HepG2 (cell line): ENCODE measurements around the gene ACAT2. TPM values are rescaled to one million over a fixed set of nuclear protein-coding genes. Genes with fewer than 3 reads are reported as not detected.

Source experiments
- BHLHE40 ChIP-seq: IDR thresholded peaks from 2 replicates; pipeline ENCODE4 v1.6.1; 2011; ENCODE audit warnings: low read length, improper control_type of control experiment
- CHD2 ChIP-seq: IDR thresholded peaks from 2 replicates; pipeline ENCODE4 v1.6.1; 2011; ENCODE audit warnings: low read depth, low read length, improper control_type of control experiment
- FOXO1 ChIP-seq: sonication (generic); formaldehyde crosslinking; IDR thresholded peaks from 2 replicates; pipeline ENCODE4 v1.4.0; 2020; ENCODE audit warnings: missing genetic modification reagents
- HMG20A ChIP-seq: IDR thresholded peaks from 2 replicates; pipeline ENCODE4 v1.6.1; 2016; ENCODE audit warnings: borderline replicate concordance
- HNRNPLL ChIP-seq: fragments of 200-400 bp; formaldehyde crosslinking; IDR thresholded peaks from 2 replicates; pipeline ENCODE4 v1.6.1; 2017; ENCODE audit warnings: mild to moderate bottlenecking, low read depth, low read length; ENCODE audit not compliant: poor library complexity, severe bottlenecking
- ISL2 ChIP-seq: sonication (generic); formaldehyde crosslinking; IDR thresholded peaks from 2 replicates; pipeline ENCODE4 v1.5.0; 2020; ENCODE audit warnings: missing genetic modification reagents
- KIAA2018 ChIP-seq: sonication (generic); formaldehyde crosslinking; IDR thresholded peaks from 2 replicates; pipeline ENCODE4 v1.5.0; 2020; ENCODE audit warnings: mild to moderate bottlenecking, missing genetic modification reagents, borderline replicate concordance
- MATR3 ChIP-seq: sonication (generic); formaldehyde crosslinking; IDR thresholded peaks from 2 replicates; pipeline ENCODE4 v1.4.0; 2020; ENCODE audit warnings: missing genetic modification reagents
- MAZ ChIP-seq, 2 experiments: sonication (generic) in 1 of 2; formaldehyde crosslinking in 1 of 2; IDR thresholded peaks; 2 replicates each; pipeline versions ENCODE4 v1.5.0 to v1.6.1; 2012 to 2020; ENCODE audit warnings: low read depth in 2 of 2, mild to moderate bottlenecking in 2 of 2, borderline replicate concordance in 1 of 2, improper control_type of control experiment in 1 of 2, low read length in 1 of 2, missing genetic modification reagents in 1 of 2, moderate library complexity in 1 of 2
- MED1 ChIP-seq: sonication (generic); formaldehyde crosslinking; IDR thresholded peaks from 2 replicates; pipeline ENCODE4 v1.4.0; 2020; ENCODE audit warnings: missing genetic modification reagents
- NR0B2 ChIP-seq: sonication (generic); formaldehyde crosslinking; IDR thresholded peaks from 2 replicates; pipeline ENCODE4 v1.4.0; 2020; ENCODE audit warnings: mild to moderate bottlenecking, missing genetic modification reagents
- PATZ1 ChIP-seq: sonication (generic); formaldehyde crosslinking; IDR thresholded peaks from 2 replicates; pipeline ENCODE4 v1.4.0; 2020; ENCODE audit warnings: missing genetic modification reagents
- POLR2A ChIP-seq, 2 experiments: IDR thresholded peaks; 2 replicates each; pipeline ENCODE4 v1.6.1; 2011; ENCODE audit warnings: low read depth in 2 of 2, low read length in 2 of 2, mild to moderate bottlenecking in 1 of 2, moderate library complexity in 1 of 2; ENCODE audit not compliant: insufficient read depth in 1 of 2
- ZFP82 ChIP-seq: sonication (generic); formaldehyde crosslinking; IDR thresholded peaks from 2 replicates; pipeline ENCODE4 v1.5.1; 2020; ENCODE audit warnings: mild to moderate bottlenecking, missing genetic modification reagents, borderline replicate concordance
- ZNF274 ChIP-seq: sonication (generic); formaldehyde crosslinking; IDR thresholded peaks from 2 replicates; pipeline ENCODE4 v1.5.1; 2020; ENCODE audit warnings: mild to moderate bottlenecking, missing genetic modification reagents
- ZNF513 ChIP-seq: sonication (generic); formaldehyde crosslinking; conservative IDR thresholded peaks from 2 replicates; pipeline ENCODE4 v1.5.0; 2020; ENCODE audit warnings: missing genetic modification reagents
- ZNF556 ChIP-seq: sonication (generic); formaldehyde crosslinking; IDR thresholded peaks from 2 replicates; pipeline ENCODE4 v1.4.0; 2020; ENCODE audit warnings: mild to moderate bottlenecking, missing genetic modification reagents, borderline replicate concordance
- ZNF781 ChIP-seq: sonication (generic); formaldehyde crosslinking; IDR thresholded peaks from 2 replicates; pipeline ENCODE4 v1.5.1; 2020; ENCODE audit warnings: borderline replicate concordance, mild to moderate bottlenecking, missing genetic modification reagents; ENCODE audit errors: not compliant biosample characterization
- polyA plus RNA-seq, 8 experiments: library from polyadenylated mRNA; depleted of rRNA in 3 of 8; stranded (reverse) in 7 of 8; unstranded in 1 of 8; fragments of >200 nt; fragmentation: Illumina TruSeq in 4 of 8; extraction: Trizol in 4 of 8; gene quantifications; 2 replicates each; pipeline versions ENCODE4 v1.2.1 to v1.2.3, GENCODE V29; 2011 to 2016; ENCODE audit warnings: low read depth in 4 of 8, missing spikeins in 1 of 8, mixed read lengths in 1 of 8; ENCODE audit not compliant: insufficient read depth in 1 of 8
- total RNA-seq, 5 experiments: library from RNA; depleted of rRNA; stranded (reverse); fragments of >200 nt; fragmentation: Illumina TruSeq; extraction: Trizol; gene quantifications; 2 replicates each; pipeline ENCODE4 v1.2.3, GENCODE V29; 2016; ENCODE audit warnings: low read depth in 1 of 5

The ACAT2 gene
- total and polyA plus RNA-seq, 2 of the 13 experiments (the other 11 are each of a cell fraction or from before 2014, with no cell fraction given) = 121 to 534 TPM

- 0 out of 2 replicates have a peak, but pooled peaks have one; percentile 74 for TF ChIP-seq KIAA2018 (CRISPR knock-in tag)
- TF ChIP-seq MAZ (IDR thresholded peaks at IDR 0.05; ENCODE audit: borderline replicate concordance, low read depth, low read length) = no peak
- TF ChIP-seq MAZ (CRISPR knock-in tag; IDR thresholded peaks at IDR 0.05; ENCODE audit: low read depth) = 0 out of 2 replicates have a peak, but pooled peaks have one; percentile 27
- TF ChIP-seq ZFP82 (CRISPR knock-in tag) = no peak
- TF ChIP-seq ZNF781 (CRISPR knock-in tag) = no peak
- TF ChIP-seq ZNF274 (CRISPR knock-in tag) = no peak
- no peak for TF ChIP-seq NR0B2
- 0 out of 2 replicates have a peak, but pooled peaks have one; percentile 12 for TF ChIP-seq MED1 (CRISPR knock-in tag)
- TF ChIP-seq FOXO1 (CRISPR knock-in tag) = no peak
- TF ChIP-seq ISL2 = no peak
- TF ChIP-seq HMG20A (CRISPR knock-in tag) = no peak
- no peak for TF ChIP-seq ZNF556 (CRISPR knock-in tag)
- no peak for TF ChIP-seq MATR3 (CRISPR knock-in tag)
- TF ChIP-seq POLR2A (IDR thresholded peaks at IDR 0.05; ENCODE audit: insufficient read depth in 1 of 2, low read depth in 2 of 2, low read length in 2 of 2) = peak in 1 of 2 experiments; percentile 18; a peak in 1 of 4 replicates
- no peak for TF ChIP-seq CHD2
- no peak for TF ChIP-seq HNRNPLL
- no peak for TF ChIP-seq BHLHE40
- TF ChIP-seq PATZ1 (CRISPR knock-in tag) = no peak
- no peak for TF ChIP-seq ZNF513
Measured at GRCh38 chr6:159760602-159761057, 1.2 kb upstream of the ACAT2 start (continued).
